ENCODE data around the gene TUBB2B. TPM values are rescaled to one million over a fixed set of nuclear protein-coding genes. Genes with fewer than 3 reads are reported as not detected.

TUBB2B gene
- polyA plus RNA-seq, 2 of the 4 experiments (the other 2 are of a cell fraction), result 10.8 to 18.0 TPM

- Histone ChIP-seq H3K4me1 (no peaks in the 10 kb centered on the region), H3K27ac (no peak overlapping the region), H3K4me2 (no peak overlapping the region), H3K9me3 (no peaks in the 10 kb centered on the region), H3K4me3 (no peak overlapping the region)
- no peak for DNase-seq (ENCODE audit: low read depth in 1 of 2, low spot score in 1 of 2)
- no peak for ATAC-seq
- TF ChIP-seq CHD4 (IDR thresholded peaks at IDR 0.05; ENCODE audit: borderline replicate concordance) (no peak), ZFP36 (IDR thresholded peaks at IDR 0.05; ENCODE audit: borderline replicate concordance, partially characterized antibody) (no peak), POLR2A (IDR thresholded peaks at IDR 0.05; ENCODE audit: low read length) (no peak), JUN (IDR thresholded peaks at IDR 0.05) (no peak), EHMT2 (IDR thresholded peaks at IDR 0.05; ENCODE audit: low read depth) (no peak), POLR2AphosphoS2 (conservative IDR thresholded peaks at IDR 0.05; ENCODE audit: low read length) (no peak), HOXB13 (CRISPR knock-in tag; IDR thresholded peaks at IDR 0.05; ENCODE audit: low read depth) (no peak), USF2 (IDR thresholded peaks at IDR 0.05) (no peak), CBX8 (IDR thresholded peaks at IDR 0.05) (no peak), FOSL2 (IDR thresholded peaks at IDR 0.05) (no peak), FOSL2 (CRISPR knock-in tag; IDR thresholded peaks at IDR 0.05) (no peak), BHLHE40 (IDR thresholded peaks at IDR 0.05; ENCODE audit: low read depth, low read length) (no peak), RFX5 (IDR thresholded peaks at IDR 0.05) (no peak), GATA3 (IDR thresholded peaks at IDR 0.05; ENCODE audit: borderline replicate concordance) (no peak), ZSCAN20 (CRISPR knock-in tag; IDR thresholded peaks at IDR 0.05) (no peak)
- TF ChIP-seq, protein P1, sequence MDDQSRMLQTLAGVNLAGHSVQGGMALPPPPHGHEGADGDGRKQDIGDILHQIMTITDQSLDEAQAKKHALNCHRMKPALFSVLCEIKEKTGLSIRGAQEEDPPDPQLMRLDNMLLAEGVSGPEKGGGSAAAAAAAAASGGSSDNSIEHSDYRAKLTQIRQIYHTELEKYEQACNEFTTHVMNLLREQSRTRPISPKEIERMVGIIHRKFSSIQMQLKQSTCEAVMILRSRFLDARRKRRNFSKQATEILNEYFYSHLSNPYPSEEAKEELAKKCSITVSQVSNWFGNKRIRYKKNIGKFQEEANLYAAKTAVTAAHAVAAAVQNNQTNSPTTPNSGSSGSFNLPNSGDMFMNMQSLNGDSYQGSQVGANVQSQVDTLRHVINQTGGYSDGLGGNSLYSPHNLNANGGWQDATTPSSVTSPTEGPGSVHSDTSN (IDR thresholded peaks at IDR 0.05), result no peak
- TF ChIP-seq, protein P2, sequence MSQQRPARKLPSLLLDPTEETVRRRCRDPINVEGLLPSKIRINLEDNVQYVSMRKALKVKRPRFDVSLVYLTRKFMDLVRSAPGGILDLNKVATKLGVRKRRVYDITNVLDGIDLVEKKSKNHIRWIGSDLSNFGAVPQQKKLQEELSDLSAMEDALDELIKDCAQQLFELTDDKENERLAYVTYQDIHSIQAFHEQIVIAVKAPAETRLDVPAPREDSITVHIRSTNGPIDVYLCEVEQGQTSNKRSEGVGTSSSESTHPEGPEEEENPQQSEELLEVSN (IDR thresholded peaks at IDR 0.05; ENCODE audit: borderline replicate concordance, low read depth), result no peak
- TF ChIP-seq, protein P3, sequence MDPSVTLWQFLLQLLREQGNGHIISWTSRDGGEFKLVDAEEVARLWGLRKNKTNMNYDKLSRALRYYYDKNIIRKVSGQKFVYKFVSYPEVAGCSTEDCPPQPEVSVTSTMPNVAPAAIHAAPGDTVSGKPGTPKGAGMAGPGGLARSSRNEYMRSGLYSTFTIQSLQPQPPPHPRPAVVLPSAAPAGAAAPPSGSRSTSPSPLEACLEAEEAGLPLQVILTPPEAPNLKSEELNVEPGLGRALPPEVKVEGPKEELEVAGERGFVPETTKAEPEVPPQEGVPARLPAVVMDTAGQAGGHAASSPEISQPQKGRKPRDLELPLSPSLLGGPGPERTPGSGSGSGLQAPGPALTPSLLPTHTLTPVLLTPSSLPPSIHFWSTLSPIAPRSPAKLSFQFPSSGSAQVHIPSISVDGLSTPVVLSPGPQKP (IDR thresholded peaks at IDR 0.05; ENCODE audit: low read depth, low read length), result no peak
- TF ChIP-seq, protein P4, sequence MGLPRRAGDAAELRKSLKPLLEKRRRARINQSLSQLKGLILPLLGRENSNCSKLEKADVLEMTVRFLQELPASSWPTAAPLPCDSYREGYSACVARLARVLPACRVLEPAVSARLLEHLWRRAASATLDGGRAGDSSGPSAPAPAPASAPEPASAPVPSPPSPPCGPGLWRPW (IDR thresholded peaks at IDR 0.05), result no peak
- ChIA-PET CTCF (interaction anchor here (1.0 to 17.5 kb wide), 2 partner anchors 459 to 577 kb away, joined by 4 to 186 read pairs; partner anchors contain the start of gene FAM50B), POLR2A (interaction anchor here (1.8 kb wide), 1 partner anchor 12 kb away, joined by 10 read pairs; the partner anchor contains the start of gene PSMG4)
- FAIRE-seq, result no peak
- WGBS (ENCODE audit: missing lambda C conversion rate), result 92% methylated on average over 11 of the region's 13 CpGs
Observed at GRCh38 chr6:3271756-3272155, 44.3 kb upstream of the TUBB2B start.

GRCh38 chr6:3270258-3270657 lies 42.8 kb upstream of the TUBB2B start:
- DNase-seq (ENCODE audit: low read depth in 1 of 2, low spot score in 1 of 2) (no peak), FAIRE-seq (no peak), ATAC-seq (no peak)
- Histone ChIP-seq H3K9me3 (no peaks in the 10 kb centered on the region), H3K4me3 (no peak overlapping the region), H3K4me1 (no peaks in the 10 kb centered on the region), H3K27ac (no peak overlapping the region), H3K4me2 (no peak overlapping the region)
- no peak for TF ChIP-seq CBX8 (IDR thresholded peaks at IDR 0.05)
- WGBS (ENCODE audit: missing lambda C conversion rate), result 88% methylated on average over 11 of the region's 15 CpGs
- POLR2A ChIA-PET, result interaction anchor here (0.6 kb wide), 1 partner anchor 7 kb away, joined by 3 read pairs; no protein-coding TSS in a partner anchor
- CTCF ChIA-PET, result interaction anchor here (1.4 to 17.5 kb wide), 3 partner anchors 10 to 461 kb away, joined by 4 to 186 read pairs (median 4); no protein-coding TSS in a partner anchor

DNA sequence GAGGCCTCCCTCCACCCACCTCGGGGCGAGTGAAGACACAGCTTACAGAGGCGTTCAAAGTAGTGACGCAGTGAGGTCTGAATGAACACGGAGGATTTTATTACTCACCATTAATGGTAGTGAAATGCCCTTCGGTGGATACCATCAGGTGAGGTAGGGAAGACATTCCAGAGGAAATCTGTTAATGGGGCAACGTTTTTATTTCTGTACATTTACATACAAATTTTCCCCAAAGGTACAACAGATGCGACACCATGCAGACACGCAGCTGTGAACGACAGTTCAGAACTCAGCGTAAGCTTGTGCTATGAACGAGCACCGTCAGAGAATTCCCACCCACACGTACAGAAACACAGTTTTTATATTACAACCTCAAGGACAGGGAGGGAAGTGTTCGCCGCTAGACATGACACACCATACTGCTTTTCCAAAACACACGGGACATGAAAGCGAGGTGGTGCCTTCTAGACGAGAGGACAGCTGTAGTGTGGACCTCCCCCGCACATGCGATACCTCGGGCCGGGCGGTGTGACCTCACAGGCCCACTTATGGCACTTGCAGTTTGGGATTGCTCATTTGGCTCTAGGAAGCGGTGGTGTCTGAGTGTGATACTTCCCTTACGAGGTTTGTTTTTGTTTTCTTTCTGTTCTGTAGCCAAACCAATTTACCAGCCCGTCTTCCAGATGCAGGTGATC lies 42.0 kb upstream of the TUBB2B start:
- Histone ChIP-seq H3K4me3 (no peak overlapping the region), H3K27ac (no peak overlapping the region), H3K4me2 (no peak overlapping the region), H3K4me1 (no peaks in the 10 kb centered on the region), H3K9me3 (no peaks in the 10 kb centered on the region)
- TF ChIP-seq GATA3 (IDR thresholded peaks at IDR 0.05; ENCODE audit: borderline replicate concordance) (no peak), SREBF2 (IDR thresholded peaks at IDR 0.05) (no peak), MYC (IDR thresholded peaks at IDR 0.05; ENCODE audit: borderline replicate concordance, low read length) (no peak), ZNF302 (CRISPR knock-in tag; IDR thresholded peaks at IDR 0.05) (no peak), ZC3H11A (IDR thresholded peaks at IDR 0.05) (no peak), SMC3 (IDR thresholded peaks at IDR 0.05) (no peak), JUN (IDR thresholded peaks at IDR 0.05) (no peak), POLR2A (IDR thresholded peaks at IDR 0.05; ENCODE audit: low read length) (no peak)
- POLR2A ChIA-PET, result no interaction called here
- ATAC-seq, result no peak
- no peak for FAIRE-seq
- CTCF ChIA-PET, result interaction anchor here (1.1 to 17.5 kb wide), 4 partner anchors 10 to 628 kb away, joined by 3 to 186 read pairs (median 4); no protein-coding TSS in a partner anchor
- no peak for DNase-seq (ENCODE audit: low read depth in 1 of 2, low spot score in 1 of 2)
- 89% methylated on average over 27 of the region's 27 CpGs for WGBS (ENCODE audit: missing lambda C conversion rate)

Measured in A549 (cell line).